ENCODE measurements around the gene TSNAXIP1.
A peak's percentile ranks its signal among the peaks of the same experiment; 100 is the strongest.

Gene TSNAXIP1

GRCh38 chr16:67853670-67854069 lies 47.0 kb downstream of the TSNAXIP1 start:
- H3K4me3 ChIP-seq (ENCODE audit: low read length) = no peak overlapping the region
- TF ChIP-seq, protein P1, sequence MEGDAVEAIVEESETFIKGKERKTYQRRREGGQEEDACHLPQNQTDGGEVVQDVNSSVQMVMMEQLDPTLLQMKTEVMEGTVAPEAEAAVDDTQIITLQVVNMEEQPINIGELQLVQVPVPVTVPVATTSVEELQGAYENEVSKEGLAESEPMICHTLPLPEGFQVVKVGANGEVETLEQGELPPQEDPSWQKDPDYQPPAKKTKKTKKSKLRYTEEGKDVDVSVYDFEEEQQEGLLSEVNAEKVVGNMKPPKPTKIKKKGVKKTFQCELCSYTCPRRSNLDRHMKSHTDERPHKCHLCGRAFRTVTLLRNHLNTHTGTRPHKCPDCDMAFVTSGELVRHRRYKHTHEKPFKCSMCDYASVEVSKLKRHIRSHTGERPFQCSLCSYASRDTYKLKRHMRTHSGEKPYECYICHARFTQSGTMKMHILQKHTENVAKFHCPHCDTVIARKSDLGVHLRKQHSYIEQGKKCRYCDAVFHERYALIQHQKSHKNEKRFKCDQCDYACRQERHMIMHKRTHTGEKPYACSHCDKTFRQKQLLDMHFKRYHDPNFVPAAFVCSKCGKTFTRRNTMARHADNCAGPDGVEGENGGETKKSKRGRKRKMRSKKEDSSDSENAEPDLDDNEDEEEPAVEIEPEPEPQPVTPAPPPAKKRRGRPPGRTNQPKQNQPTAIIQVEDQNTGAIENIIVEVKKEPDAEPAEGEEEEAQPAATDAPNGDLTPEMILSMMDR (conservative IDR thresholded peaks at IDR 0.05; ENCODE audit: low read length) = no peak
- no peak for DNase-seq (ENCODE audit: low read depth)

DNA sequence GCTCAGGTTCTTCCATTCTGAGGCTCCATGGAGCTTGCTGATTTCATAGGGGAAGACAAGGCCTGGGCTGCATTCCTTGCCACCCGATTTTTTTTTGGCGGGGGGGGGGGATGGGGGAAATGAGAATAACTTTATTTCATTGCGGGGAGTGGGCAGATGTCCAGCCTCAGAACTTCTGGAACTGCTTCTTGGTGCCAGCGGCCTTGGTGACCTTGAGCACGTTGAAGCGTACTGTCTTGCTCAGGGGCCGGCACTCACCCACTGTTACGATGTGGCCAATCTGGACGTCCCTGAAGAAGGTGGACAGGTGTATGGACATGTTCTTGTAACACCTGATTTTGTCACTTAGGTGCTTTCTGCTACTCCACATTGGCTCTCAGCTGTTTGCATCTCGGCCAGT lies 49.1 kb downstream of the TSNAXIP1 start:
- no peak overlapping the region for H3K4me3 ChIP-seq (ENCODE audit: low read length)
- DNase-seq (ENCODE audit: low read depth) = no peak
- TF ChIP-seq, protein P1 (conservative IDR thresholded peaks at IDR 0.05; ENCODE audit: low read length) = no peak

GRCh38 chr16:67856927-67857546 lies 50.3 kb downstream of the TSNAXIP1 start:
- H3K4me3 ChIP-seq (ENCODE audit: low read length) = no peak overlapping the region
- no peak for DNase-seq (ENCODE audit: low read depth)
- TF ChIP-seq, protein P1 (conservative IDR thresholded peaks at IDR 0.05; ENCODE audit: low read length) = no peak

GRCh38 chr16:67857547-67858233 lies 51.0 kb downstream of the TSNAXIP1 start:
- TF ChIP-seq, protein P1 (conservative IDR thresholded peaks at IDR 0.05; ENCODE audit: low read length) = no peak
- DNase-seq (ENCODE audit: low read depth) = peak; percentile 99
- H3K4me3 ChIP-seq (ENCODE audit: low read length) = no peak overlapping the region

- no peak overlapping the region for H3K4me3 ChIP-seq (ENCODE audit: low read length)
- no peak for DNase-seq (ENCODE audit: low read depth)
- TF ChIP-seq, protein P1 (conservative IDR thresholded peaks at IDR 0.05; ENCODE audit: low read length) = no peak
Observed at GRCh38 chr16:67858500-67858899, 51.8 kb downstream of the TSNAXIP1 start.

DNA sequence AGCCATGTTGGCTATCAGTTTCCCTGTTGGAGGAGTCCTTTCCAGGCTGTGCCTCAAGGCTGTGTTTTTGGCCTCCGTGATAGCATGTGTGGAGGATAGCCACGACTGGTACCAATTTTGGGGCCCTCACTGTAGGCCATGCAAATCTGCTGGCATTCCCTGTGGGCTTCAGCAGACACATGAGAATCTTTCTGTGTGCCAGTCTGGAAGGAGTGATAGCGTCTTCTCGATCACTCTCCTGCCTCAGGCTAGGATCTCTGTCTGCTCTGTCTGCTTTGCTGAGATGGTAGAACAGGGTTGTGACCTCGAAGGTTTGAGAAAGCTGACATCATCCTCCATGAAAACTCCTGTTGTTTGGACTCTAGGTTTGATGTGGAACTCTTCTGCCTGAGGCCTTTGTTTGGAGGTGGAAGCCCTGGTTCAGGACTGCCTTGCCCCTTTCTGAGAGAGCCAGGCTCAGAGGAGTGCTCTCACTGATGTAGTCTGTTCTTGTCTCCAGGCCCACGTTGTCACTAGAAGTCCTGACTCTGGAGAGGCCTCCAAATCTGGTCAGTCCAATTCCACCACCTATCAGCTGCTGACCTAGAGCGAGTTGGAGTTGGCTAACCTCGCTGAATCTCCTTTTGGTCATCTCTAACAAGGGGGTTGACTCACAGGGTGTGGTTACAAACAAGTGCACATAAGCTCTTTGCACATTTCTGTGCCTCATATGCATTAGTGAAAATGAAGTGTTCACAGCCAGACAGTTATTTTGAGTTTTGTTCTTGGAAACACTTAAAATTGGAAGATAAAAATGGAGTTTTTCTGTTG lies 54.1 kb downstream of the TSNAXIP1 start:
- no peak overlapping the region for H3K4me3 ChIP-seq (ENCODE audit: low read length)
- TF ChIP-seq, protein P1 (conservative IDR thresholded peaks at IDR 0.05; ENCODE audit: low read length) = no peak
- peak; percentile 66 for DNase-seq (ENCODE audit: low read depth)

Measured in AG10803 (cell line).